OCI-M2 (cell line): ENCODE data around the gene SKI.

Experiments
- DNase-seq: peaks from one replicate; lab custom pipeline; 2025; ENCODE audit not compliant: unreplicated experiment; lab: John Stamatoyannopoulos, UW

SKI gene

DNA sequence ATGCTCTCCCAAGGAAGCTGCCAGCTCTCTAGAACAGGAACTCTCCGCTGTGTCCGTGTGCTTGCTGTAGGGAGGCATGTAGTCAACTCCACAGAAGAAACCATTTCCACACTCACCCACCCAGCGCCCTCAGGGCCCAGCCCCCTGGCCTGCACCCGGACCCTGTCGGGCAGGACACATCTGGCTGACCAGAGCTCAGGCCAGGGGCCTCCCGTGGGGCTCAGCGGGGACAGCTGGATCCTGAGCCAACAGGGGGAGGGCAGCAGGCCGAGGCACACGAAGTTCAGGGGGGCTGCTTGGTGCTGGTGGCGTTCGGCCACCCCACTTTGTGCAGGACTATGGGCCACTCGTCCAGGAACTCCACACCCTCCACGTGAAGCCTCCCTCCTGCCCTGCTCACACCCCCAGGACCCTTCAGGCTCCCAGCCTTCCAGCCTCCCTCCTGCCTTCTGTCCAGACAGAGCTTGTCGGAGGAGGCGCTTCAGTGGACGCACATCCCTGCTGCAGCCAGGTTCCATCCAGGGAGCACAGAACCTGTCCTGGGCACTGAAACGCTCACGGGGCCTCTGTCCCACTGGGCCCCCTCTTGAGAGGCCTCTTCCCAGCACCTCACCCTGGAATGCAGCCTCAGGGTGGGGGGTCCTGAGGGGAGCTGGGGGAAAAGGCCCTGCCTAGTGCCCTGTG, 18.6 kb upstream of the SKI start:
- no peak for DNase-seq

DNA sequence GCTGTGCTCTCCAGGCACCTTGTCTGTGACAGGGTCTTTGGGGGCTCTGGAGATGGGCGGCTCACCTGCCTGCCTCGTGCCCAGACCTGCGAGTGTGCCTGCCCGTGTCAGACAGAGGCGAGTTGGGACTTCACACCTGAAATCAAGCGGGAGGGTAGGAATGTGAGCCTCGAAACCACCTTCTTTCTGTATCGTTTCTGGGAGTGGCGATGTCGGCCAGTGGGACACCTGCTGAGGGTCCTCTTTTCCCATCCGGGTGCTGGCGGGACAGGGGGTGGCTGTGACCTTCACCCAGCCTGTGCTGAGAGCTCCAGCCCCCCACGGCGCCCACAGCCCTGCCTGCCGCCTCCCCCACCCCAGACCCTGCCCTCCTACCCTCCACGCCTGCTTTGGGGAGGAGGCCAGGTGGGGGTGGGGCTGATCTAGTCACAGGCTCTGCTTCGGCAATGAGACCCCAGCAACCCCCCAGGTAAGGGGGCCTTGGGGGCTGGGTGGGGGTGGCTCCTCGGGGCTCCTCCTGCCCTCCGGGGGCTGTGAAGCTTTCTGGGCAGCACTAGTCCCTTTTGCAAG, 17.9 kb upstream of the SKI start:
- DNase-seq = no peak

DNA sequence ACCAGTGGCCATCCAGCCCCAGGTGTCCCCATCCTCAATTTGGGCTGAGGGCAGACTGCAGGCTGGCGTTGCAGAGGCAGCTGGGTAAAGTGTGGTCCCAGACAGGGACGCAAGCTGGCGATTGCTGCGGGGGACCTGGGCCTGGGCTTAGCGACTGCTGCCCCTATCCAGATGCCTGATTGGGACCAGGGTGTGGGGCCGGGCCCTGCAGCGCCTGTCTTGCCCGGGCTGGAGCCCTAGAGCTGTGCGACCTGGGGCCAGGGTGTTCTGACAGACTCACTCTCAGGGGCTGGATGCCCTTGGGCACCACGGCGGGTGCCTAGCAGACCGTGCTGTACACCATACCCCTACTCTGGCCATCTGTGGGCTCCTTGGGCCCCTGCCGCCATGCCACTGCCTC, 17.3 kb upstream of the SKI start:
- DNase-seq = no peak

DNA sequence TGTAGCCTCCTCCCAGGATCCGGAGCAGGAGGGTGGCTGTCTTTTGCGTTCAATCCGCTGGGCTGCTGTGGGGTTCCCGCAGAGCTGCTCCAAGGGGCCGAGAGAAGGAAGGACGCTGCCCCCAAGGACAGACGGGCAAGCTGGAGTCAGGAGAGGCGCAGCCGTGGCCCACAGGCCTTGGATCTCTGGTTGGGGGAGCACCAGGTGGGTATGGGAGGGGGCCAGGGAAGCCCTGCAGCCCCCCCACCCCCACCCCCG, 15.9 kb upstream of the SKI start:
- no peak for DNase-seq

DNA sequence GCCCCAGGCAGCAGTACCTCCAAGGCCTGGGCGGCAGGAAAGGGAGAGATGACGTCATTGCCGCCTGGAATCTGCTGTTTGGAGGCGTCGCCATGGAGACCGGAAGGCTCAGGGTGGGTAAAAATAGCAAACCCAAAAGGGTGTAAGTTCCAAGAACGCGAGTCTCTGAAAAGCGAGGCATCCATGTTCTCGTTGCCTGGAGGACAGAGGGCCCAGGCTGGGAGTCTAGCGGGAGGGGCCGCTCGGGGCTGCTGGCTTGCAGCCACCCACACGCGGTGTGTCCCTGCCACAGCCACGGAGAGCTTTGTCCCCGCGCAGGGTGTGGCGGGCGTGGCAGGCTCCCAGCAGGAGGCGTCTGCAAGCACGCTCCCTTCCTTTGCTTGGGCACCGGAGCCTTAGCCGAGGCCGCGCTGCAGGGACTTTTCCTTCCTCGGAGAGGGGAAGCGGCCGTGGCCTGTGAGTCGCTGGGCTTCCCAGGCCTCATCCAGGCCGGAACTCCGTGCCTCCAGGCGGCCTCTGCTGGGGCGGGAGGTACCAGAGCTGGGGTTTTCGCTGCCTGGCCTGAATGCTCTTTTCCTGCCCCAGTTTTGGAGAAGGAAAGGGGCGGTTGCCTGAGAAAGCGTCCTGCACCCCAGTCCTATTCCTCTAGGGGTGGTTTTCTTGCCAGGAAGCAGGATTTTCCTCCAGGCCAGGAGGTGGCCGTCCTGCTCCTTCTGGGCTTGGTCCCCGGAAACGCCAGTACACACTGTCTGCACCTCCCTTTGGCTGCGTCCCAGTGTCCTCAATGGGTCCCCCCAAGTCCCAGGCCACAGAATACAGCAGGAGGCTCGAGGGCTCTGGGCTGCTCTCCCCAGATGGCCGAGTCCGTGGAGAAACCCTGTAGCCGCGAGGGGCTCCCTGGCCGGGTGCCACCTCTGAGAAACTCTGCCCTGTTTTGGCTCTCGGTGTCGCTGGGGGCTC, 15.3 kb upstream of the SKI start:
- no peak for DNase-seq

DNA sequence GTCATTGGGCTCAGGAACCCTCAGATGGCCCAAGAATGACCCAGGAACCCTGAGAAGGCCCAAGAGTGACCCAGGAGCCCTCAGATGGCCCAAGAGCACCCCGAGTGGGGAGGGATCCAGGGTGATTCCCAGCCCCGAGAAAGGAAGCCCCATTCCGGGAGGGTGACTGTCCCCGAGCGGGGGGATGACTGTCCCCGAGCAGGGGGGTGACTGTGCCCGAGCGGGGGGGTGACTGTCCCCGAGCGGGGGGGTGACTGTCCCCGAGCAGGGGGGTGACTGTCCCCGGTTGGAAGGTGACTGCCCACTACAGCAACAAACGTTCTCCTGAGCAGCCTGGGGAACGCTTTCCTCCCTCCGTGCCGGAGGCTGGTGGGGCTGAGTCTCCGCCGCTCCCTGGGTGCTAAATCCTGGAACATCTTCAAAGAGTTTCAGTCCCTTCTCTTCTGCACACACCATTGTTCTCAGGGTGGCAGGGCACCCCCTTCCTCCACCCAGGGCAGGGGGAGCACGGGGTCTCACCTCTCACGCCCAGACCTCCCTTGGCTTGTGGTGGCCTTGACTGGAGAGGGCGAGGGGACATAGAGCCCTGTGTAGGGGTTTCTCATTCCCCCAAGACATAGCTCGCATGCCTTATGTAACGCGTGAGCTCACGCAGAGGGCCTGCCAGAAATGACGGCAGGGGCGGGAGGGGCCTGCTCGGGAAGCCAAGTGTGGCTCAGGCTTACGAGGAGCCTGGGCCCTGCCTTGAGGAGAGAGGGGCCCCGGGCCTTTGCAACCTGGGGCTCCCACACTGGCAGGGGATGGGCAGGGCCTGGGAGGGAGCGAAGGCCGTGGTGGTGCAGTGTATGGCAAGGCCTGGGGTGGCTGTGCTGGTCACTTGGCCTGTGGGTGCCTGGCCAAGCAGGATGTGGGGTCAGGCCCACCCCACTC, 14.3 kb upstream of the SKI start:
- no peak for DNase-seq

DNA sequence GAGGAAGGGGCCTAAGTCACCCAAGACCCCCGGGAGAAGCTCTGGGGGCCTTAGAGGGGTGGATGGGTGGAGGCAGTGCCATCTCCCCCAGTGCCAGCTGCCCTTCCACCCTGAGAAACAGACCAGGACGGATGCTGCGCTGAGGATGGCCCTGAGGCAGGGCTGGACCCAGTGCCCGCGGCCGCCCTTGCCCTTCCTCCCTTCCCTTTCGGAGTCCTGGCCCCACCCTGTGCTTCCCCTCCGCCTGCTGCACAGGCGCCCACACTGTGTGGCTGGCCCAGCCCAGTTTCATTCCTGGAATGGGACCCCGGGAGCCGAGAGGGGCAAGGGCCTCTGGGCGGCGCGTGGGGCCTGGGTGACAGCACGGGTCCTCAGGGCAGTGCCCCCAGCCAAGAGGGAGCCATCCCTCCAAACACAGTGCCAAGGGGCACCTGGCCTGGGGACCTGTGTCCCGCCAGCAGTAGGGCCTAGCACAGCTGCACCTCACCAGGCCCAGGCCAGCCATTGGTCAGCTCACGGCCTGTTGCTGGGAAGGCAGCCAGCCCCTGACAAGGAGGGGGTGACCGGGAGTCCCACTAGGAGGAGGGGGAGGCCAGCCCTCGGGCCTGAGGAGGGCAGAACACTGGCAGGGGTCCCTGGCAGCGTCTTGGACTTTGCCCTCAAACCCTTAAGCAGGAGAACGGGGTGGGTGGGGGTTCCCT, 13.4 kb upstream of the SKI start:
- DNase-seq = no peak

DNA sequence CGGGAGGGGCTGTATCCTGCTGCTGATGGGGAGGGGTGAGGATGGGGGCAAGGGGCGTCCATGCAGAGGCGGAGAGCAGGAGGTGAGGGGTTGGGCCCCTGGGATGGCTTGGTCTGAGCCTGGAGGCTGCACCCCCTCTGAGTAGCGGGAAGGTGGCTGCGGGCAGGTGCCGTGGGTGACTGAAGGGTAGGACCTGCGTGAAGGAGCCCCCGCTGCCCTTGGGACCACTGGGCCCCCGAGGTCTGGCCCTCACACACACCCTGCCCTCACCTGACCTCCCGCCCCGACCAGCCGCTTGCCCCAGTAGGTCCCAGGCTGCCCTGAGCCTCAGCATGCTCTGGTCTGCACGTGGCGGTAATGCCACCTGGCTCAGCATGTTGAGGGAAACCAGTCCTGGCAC, 12.8 kb upstream of the SKI start:
- no peak for DNase-seq

DNA sequence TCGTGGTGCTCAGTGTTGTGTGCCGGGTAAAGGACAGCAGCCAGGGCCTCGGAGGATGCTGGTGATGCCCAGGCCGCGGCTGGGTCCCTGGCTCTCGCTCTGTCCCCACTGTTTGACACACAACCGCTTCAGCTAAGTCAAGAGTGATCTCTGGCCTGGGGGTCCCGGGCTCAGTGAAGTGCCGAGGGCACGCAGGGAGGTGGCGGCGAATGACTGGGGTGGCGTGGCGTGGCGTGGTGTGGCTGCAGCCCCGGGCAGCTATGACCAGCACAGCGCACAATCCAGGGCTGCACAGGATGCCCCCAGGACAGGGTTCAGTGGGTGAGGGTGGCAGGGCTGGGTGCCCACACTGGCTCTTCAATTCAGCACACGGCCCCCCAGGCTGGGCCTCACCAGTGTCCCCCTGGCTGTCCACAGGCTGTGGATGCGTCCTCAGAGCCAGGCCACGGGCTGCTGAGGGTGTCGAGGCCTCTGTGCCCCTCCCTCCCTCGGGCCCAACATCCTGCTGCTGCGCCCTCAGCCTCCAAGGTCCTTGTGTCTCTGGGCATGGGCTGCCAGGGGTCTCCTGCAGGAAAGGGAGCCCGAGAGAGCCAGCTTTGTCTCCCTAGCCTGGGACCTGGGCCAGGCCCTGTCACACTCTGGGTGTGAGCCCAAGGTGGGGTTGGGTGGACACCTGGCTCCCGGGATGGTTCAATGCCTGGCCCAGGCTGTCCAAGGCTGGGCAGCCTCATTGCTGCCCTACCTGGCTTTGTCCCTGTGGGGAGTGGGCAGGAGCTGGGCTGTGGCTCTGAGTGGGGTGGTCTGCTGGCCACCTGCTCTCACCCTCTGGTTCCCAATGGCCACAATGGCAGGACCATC, 12.0 kb upstream of the SKI start:
- no peak for DNase-seq

DNA sequence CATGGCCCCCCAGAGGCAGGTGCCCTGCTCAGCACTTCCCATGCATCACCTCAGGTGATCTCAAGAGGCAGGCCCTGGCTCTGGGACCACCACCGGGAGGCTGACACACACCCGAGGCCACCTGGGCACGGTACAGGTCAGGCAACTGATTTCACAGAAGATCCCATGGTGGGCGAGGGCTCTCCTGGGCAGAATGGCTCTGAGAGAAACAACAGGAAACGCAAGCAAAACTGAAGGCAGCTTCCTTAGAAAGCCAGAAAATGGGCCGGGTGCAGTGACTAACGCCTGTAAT, 11.4 kb upstream of the SKI start:
- DNase-seq = no peak

DNA sequence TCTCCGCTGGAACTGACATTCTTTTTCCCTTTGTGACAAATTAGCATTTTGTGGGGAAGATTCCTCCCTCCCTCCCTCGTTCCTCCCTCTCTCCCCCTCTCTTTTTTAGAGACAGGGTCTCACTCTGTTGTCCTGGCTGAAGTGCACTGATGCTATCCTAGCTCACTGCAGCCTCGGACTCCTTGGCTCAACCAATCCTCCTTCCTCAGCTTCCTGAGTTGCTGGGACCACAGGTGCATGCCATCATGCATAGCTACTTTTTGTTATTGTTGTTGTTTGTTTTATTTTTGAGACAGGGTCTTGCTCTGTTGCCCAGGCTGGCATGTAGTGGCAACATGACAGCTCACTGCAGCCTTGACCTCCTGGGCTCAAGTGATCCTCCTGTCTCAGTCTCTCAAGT, 6.8 kb upstream of the SKI start:
- DNase-seq = no peak

DNA sequence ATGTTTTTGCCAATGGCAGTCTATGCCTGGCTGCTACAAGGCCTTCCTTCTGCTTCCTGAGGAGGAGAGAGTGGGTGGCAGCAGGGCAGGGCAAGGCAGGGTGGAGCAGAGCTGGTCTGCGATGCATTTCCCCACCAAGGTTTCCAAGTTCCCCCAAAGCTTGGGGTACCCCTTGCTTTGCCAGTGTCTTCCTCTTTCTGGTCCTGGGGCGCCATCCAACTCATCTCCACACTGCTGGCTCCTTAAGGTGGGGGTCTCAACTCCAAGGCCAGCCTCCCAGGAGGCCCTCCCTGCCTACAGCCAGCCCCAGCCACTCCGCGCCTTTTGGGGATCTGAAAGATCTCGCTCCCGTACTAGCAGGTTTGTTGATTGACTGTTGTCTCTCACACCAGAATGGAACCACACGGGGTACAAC, 3.9 kb upstream of the SKI start:
- DNase-seq = no peak

DNA sequence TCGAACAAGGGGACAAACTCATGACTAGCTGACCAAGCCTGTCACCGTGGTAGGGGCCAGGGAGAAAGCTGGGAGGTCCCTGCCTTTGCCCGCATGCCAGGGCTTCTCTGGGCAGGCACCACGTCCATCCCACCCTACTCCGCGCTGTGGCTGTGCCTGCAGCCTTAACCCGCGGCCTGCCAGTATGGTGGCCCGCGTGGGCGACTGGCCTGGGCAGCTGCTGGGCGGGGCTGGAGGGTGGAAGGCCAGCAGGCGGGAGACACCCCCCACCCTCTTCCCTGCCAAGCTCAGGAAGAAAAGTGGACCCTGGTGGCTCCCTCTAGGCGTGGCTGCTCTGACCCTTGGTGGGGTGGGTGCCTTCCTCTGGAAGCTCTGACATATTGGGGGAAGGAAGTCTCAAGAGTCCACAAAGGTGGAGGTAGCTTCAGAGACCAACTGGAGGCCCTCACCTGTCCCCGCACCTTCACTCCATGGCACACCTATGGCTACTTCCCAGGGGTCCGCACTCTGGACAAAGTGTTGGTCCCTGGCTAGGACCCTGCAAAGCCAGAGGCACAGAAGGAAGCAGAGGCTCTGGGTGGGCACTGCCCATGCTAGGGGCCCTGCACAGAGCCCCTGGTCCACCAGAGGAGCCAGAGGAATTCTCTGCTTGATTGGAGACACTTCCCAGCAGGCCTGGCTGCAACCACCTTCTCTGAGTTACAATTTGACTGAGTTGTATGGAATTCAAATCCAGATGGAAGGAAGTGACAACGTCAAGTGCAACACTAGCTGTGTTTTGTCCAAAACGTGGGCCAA, 3.3 kb upstream of the SKI start:
- no peak for DNase-seq

DNA sequence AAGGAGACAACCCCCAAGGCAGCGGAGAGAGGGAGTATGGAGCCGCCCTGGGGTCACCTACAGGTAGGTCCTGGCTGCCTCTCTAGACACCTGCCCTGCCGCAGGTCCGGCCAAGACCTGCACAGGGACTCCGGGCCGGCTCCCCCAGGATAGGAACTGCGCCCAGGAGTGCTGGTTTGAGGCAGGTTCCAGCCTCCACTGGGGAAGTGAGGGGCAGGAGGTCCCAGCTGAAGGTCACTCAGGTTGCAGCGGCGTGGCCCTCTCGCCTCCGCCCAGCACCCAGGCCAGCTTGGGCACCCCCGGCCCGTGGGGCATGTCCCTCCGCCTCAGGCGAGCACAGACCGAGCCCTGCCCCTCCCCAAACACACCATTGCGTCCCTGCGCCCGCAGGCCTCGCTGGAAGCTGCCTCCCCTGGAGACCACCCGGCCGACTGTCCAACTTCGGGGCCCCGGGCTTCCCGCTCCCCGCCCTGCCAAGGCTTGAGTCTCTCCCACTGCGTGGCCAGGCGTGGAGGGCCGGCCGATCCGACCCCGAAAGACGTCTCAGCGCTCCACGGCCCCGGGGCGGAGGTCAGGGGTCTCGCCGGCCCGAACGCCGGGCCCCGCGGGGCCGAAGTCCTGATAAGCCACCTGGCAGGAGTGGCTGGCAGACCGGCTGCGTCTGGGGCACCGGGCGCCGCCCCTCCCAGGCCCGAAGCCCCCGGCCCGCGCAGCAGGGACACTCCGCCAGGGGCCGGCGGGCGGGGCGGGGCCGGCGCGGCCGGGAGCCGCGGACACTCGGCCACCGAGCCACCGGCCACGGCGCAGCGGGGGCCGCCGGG, 1.4 kb upstream of the SKI start:
- DNase-seq = no peak

DNA sequence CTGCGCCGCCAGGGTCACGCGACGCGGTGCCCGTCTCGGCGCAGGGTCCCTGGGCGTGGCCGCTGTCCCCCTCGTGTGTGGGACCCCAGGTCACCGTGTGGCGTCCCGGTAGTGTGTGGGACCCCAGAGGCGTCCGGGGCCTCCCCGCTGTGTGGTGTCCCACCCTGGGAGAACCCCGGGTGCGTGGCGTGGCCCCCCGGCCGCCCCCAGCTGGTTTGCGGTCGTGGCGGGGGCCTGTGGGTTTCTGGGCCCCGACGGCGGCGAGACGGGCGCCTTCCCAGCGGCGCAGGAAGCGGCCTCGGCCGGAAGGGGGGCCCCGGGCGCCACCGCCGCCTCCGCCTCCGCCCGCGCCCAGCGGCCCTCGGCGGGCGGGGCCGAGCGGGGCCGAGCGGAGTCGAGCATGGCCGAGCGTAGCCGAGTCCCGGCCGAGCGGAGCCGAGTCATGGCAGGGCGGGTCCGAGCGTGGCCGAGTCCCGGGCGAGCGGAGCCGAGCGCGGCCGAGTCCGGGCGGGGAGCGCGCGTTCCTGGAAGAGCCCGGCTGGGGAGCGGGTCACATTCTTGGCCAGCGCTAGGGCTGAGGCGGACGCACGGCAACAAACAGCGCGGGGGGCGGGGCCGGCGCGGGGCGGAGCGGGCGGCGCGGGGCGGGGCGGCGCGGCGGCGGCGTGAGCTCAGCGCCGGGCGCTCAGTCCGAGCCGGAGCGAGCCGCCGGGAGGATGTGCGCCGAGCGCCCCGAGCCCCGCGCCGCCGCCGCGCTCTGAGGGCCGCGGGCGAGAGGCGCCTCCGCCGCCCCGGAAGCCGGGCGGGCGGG, 568 bp upstream of the SKI start:
- DNase-seq = peak; percentile 59

DNA sequence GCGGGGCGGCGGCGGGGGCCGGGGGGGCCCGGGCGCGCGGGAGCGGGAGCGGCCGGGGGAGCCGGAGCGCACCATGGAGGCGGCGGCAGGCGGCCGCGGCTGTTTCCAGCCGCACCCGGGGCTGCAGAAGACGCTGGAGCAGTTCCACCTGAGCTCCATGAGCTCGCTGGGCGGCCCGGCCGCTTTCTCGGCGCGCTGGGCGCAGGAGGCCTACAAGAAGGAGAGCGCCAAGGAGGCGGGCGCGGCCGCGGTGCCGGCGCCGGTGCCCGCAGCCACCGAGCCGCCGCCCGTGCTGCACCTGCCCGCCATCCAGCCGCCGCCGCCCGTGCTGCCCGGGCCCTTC, 546 bp downstream of the SKI start:
- DNase-seq = no peak

DNA sequence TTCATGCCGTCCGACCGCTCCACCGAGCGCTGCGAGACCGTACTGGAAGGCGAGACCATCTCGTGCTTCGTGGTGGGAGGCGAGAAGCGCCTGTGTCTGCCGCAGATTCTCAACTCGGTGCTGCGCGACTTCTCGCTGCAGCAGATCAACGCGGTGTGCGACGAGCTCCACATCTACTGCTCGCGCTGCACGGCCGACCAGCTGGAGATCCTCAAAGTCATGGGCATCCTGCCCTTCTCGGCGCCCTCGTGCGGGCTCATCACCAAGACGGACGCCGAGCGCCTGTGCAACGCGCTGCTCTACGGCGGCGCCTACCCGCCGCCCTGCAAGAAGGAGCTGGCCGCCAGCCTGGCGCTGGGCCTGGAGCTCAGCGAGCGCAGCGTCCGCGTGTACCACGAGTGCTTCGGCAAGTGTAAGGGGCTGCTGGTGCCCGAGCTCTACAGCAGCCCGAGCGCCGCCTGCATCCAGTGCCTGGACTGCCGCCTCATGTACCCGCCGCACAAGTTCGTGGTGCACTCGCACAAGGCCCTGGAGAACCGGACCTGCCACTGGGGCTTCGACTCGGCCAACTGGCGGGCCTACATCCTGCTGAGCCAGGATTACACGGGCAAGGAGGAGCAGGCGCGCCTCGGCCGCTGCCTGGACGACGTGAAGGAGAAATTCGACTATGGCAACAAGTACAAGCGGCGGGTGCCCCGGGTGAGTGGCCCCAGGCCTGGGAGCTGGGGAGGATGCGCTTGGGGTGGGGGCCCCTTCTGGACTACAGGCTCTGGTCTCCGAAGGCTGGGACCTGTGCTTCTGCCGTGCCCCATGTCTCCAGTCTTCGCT, 1.1 kb downstream of the SKI start:
- DNase-seq = no peak
